Suprapubic skin (tissue), 4 donors: ENCODE results near the gene GPRC5B.

Source experiments
- CTCF ChIP-seq, 2 donors: fragments of 200-600 bp in 1 of 2; fragments of 450-650 bp in 1 of 2; sonication (generic) in 1 of 2; IDR thresholded peaks; one replicate each; pipeline ENCODE4 v1.5.1; 2016 to 2019; ENCODE audit warnings: antibody characterized with exemption in 2 of 2, mild to moderate bottlenecking in 1 of 2, moderate library complexity in 1 of 2
- EP300 ChIP-seq: sonication (generic); formaldehyde crosslinking; IDR thresholded peaks from one replicate; pipeline ENCODE4 v1.6.1; 2017; ENCODE audit warnings: antibody characterized with exemption
- POLR2A ChIP-seq, 2 donors: fragments of 450-650 bp; IDR thresholded peaks; one replicate each; pipeline ENCODE4 v1.6.1; 2017; ENCODE audit warnings: antibody characterized with exemption in 2 of 2, mild to moderate bottlenecking in 2 of 2, moderate library complexity in 2 of 2
- POLR2AphosphoS5 ChIP-seq, 3 donors: sonication (generic); formaldehyde crosslinking; IDR thresholded peaks; one replicate each; pipeline ENCODE4 v1.6.1; 2017; ENCODE audit warnings: antibody characterized with exemption in 3 of 3

- TF ChIP-seq CTCF (IDR thresholded peaks at IDR 0.05) (no peak), POLR2A (IDR thresholded peaks at IDR 0.05) (no peak), POLR2AphosphoS5 (IDR thresholded peaks at IDR 0.05) (no peak), EP300 (no peak)
Observed at GRCh38 chr16:19815418-19815817, 69.2 kb downstream of the GPRC5B start.
